ENCODE results near the gene U2AF2. TPM values are rescaled to one million over a fixed set of nuclear protein-coding genes. Genes with fewer than 3 reads are reported as not detected.

The U2AF2 gene
- polyA plus RNA-seq, 1 donor (not counting 4 experiments of a cell fraction or from before 2014, with no cell fraction given) = 109 TPM

DNA sequence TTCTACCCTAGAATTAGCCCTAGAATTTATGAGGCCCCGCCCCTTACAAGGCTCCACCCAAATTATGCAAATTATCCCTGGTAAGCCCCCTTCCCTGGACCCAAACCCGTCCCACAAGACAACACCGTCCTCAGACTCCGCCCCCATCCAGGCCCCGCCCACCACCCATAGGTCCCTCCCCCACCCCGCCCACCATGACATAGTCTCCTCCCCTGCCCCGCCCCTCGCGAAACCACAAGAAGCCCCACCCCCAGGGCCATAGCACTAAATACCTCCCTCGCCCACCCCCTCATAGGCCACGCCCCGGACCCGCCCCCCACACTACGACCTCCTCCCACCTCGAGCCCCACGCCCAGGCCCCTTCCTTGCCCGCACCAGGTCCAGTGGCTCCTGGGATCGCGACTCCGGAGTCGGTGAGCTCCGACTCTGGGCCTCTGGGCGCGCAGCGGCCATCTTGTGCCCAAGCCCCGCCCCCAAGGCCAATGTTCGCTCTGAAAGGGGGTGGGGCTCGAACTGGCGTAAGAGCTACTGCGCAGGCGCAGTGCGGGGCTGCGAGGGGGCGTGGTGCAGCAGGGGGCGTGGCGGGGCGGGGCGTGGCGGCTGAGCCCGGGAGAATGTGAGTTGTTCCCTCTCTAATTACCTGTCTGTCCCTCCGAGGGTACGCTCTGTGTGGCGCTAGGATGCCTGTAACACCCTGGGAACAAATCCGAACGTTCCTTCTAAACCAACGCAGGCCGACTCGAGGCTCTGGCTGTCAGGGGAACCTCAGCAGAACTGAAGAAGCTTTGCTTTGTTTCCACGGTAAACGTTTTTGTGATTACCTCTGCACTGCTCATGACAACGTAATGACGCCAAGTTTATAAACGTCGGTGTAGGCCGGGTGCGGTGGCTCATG lies 30.5 kb upstream of the U2AF2 start, which contains the start of gene ZNF784:
Gene ZNF784 (minus strand): TSS at position 458 of the 895 bp plus-strand sequence. CDS start 5 bp downstream, at position 453.
- no peaks in the 10 kb centered on the region for H3K27me3 ChIP-seq (ENCODE audit: control insufficient read depth, extremely low read depth, insufficient read depth, low read length)
- TF ChIP-seq EZH2 (IDR thresholded peaks at IDR 0.05; ENCODE audit: low read length) = no peak
- no peak for TF ChIP-seq CTCF (optimal IDR thresholded peaks at IDR 0.05 in 1 of 3, IDR thresholded peaks at IDR 0.05 in 1 of 3, conservative IDR thresholded peaks at IDR 0.05 in 1 of 3; ENCODE audit: extremely low read depth in 1 of 3, insufficient read depth in 2 of 3, low read length in 3 of 3)
- dilution Hi-C loops (cut with MboI; ENCODE audit: extremely low pct_ligation_motif_present, low sequenced_read_pairs) = no loop called here
- peaks cover 0 to 2% of the 10 kb centered on the region in 2 experiments for H3K36me3 ChIP-seq (ENCODE audit: control insufficient read depth in 2 of 2, extremely low read depth in 1 of 2, insufficient read depth in 2 of 2, low read length in 2 of 2)
- peak within 1 kb of the TSS; percentile 98 for H2AFZ ChIP-seq (ENCODE audit: control insufficient read depth, low read length)
- H3K4me3 ChIP-seq (ENCODE audit: control insufficient read depth in 2 of 3, extremely low read depth in 1 of 3, insufficient read depth in 2 of 3, low read depth in 1 of 3, low read length in 3 of 3) = peak within 1 kb of the TSS; percentile 62 to 80 (median 65)
- peak; percentile 81 for DNase-seq (ENCODE audit: low read depth, low spot score)
- no peaks in the 10 kb centered on the region for H3K9me1 ChIP-seq (ENCODE audit: control insufficient read depth, extremely low read depth, insufficient read depth, low read length)
- H3K79me2 ChIP-seq (ENCODE audit: control insufficient read depth, insufficient read depth, low read length) = no peaks in the 10 kb centered on the region
- peak within 1 kb of the TSS; percentile 75 for H3K27ac ChIP-seq (ENCODE audit: control insufficient read depth, insufficient read depth, low read length)
- peaks cover 3% of the 10 kb centered on the region for H4K20me1 ChIP-seq (ENCODE audit: control insufficient read depth, extremely low read depth, insufficient read depth, low read length)
- H3K9ac ChIP-seq (ENCODE audit: control insufficient read depth, extremely low read depth, insufficient read depth, low read length) = peak within 1 kb of the TSS; percentile 72
- H3K9me3 ChIP-seq (ENCODE audit: control insufficient read depth, low read depth, low read length) = no peaks in the 10 kb centered on the region
- FAIRE-seq = no peak
- peak within 1 kb of the TSS; percentile 96 for H3K4me2 ChIP-seq (ENCODE audit: control insufficient read depth, extremely low read depth, insufficient read depth, low read depth, low read length)
- H3K4me1 ChIP-seq (ENCODE audit: control insufficient read depth, extremely low read depth, insufficient read depth, low read length) = peaks cover 13% of the 10 kb centered on the region

DNA sequence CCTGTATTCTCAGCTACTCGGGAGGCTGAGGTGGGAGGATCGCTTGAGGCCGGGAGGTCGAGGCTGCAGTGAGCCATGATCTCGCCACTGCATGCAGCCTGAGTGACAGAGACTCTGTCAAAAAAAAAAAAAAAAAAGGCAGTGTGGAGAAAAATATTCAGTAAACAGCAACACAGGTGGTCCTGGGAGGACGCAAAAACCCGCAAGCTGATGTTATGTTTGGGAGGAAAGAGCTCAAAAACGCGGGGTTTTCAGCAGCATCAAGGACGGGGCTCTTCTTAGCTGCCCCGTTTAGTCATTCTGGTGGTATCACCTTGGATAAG lies 29.9 kb upstream of the U2AF2 start:
- dilution Hi-C loops (cut with MboI; ENCODE audit: extremely low pct_ligation_motif_present, low sequenced_read_pairs) = no loop called here
- FAIRE-seq = no peak
- peak overlapping the region; percentile 98 for H2AFZ ChIP-seq (ENCODE audit: control insufficient read depth, low read length)
- no peaks in the 10 kb centered on the region for H3K27me3 ChIP-seq (ENCODE audit: control insufficient read depth, extremely low read depth, insufficient read depth, low read length)
- no peak for DNase-seq (ENCODE audit: low read depth, low spot score)
- H3K9me3 ChIP-seq (ENCODE audit: control insufficient read depth, low read depth, low read length) = no peaks in the 10 kb centered on the region
- H4K20me1 ChIP-seq (ENCODE audit: control insufficient read depth, extremely low read depth, insufficient read depth, low read length) = peaks cover 3% of the 10 kb centered on the region
- H3K9me1 ChIP-seq (ENCODE audit: control insufficient read depth, extremely low read depth, insufficient read depth, low read length) = no peaks in the 10 kb centered on the region
- H3K4me3 ChIP-seq (ENCODE audit: control insufficient read depth in 2 of 3, extremely low read depth in 1 of 3, insufficient read depth in 2 of 3, low read depth in 1 of 3, low read length in 3 of 3) = peak overlapping the region in 2 of 3 experiments; percentile 62 to 80
- H3K4me2 ChIP-seq (ENCODE audit: control insufficient read depth, extremely low read depth, insufficient read depth, low read depth, low read length) = peak overlapping the region; percentile 96
- H3K27ac ChIP-seq (ENCODE audit: control insufficient read depth, insufficient read depth, low read length) = no peak overlapping the region
- H3K4me1 ChIP-seq (ENCODE audit: control insufficient read depth, extremely low read depth, insufficient read depth, low read length) = peaks cover 13% of the 10 kb centered on the region
- TF ChIP-seq CTCF (optimal IDR thresholded peaks at IDR 0.05 in 1 of 3, IDR thresholded peaks at IDR 0.05 in 1 of 3, conservative IDR thresholded peaks at IDR 0.05 in 1 of 3; ENCODE audit: extremely low read depth in 1 of 3, insufficient read depth in 2 of 3, low read length in 3 of 3) (no peak), EZH2 (IDR thresholded peaks at IDR 0.05; ENCODE audit: low read length) (no peak)
- no peaks in the 10 kb centered on the region for H3K79me2 ChIP-seq (ENCODE audit: control insufficient read depth, insufficient read depth, low read length)
- H3K36me3 ChIP-seq (ENCODE audit: control insufficient read depth in 2 of 2, extremely low read depth in 1 of 2, insufficient read depth in 2 of 2, low read length in 2 of 2) = peaks cover 0 to 2% of the 10 kb centered on the region in 2 experiments
- peak overlapping the region; percentile 72 for H3K9ac ChIP-seq (ENCODE audit: control insufficient read depth, extremely low read depth, insufficient read depth, low read length)

Data from keratinocyte (primary cell).